Femur (tissue), 1 donor: ENCODE results near the gene ADCY2.

Experiments
- DNase-seq: peaks from one replicate; pipeline ENCODE4 v3.0.0-alpha.2; 2017

The ADCY2 gene

GRCh38 chr5:7795306-7795705 is 399.4 kb downstream of the ADCY2 start:
- no peak for DNase-seq

- no peak for DNase-seq
Observed at GRCh38 chr5:7801891-7802614, 406.1 kb downstream of the ADCY2 start.

GRCh38 chr5:7802855-7803254 is 406.9 kb downstream of the ADCY2 start:
- no peak for DNase-seq

- DNase-seq = no peak
Observed at GRCh38 chr5:7803937-7804336, 408.0 kb downstream of the ADCY2 start.

GRCh38 chr5:7805379-7805778 is 409.4 kb downstream of the ADCY2 start:
- DNase-seq = no peak

- DNase-seq = no peak
Observed at GRCh38 chr5:7808998-7809397, 413.1 kb downstream of the ADCY2 start.

- DNase-seq = no peak
Observed at GRCh38 chr5:7811715-7812114, 415.8 kb downstream of the ADCY2 start.

GRCh38 chr5:7813007-7813406 is 417.1 kb downstream of the ADCY2 start:
- DNase-seq = no peak

- no peak for DNase-seq
Observed at GRCh38 chr5:7813576-7813975, 417.6 kb downstream of the ADCY2 start.

- DNase-seq = no peak
Observed at GRCh38 chr5:7814816-7815215, 418.9 kb downstream of the ADCY2 start.

- DNase-seq = peak; percentile 87
Observed at GRCh38 chr5:7815892-7816534, 420.1 kb downstream of the ADCY2 start.

GRCh38 chr5:7816535-7816901 is 420.6 kb downstream of the ADCY2 start:
- DNase-seq = no peak

GRCh38 chr5:7822449-7822848 is 426.5 kb downstream of the ADCY2 start:
- DNase-seq = no peak

GRCh38 chr5:7823594-7823993 is 427.7 kb downstream of the ADCY2 start:
- DNase-seq = no peak

- no peak for DNase-seq
Observed at GRCh38 chr5:7824995-7825394, 429.1 kb downstream of the ADCY2 start.

GRCh38 chr5:7825630-7826029 is 429.7 kb downstream of the ADCY2 start:
- no peak for DNase-seq

GRCh38 chr5:7827610-7828009 is 431.7 kb downstream of the ADCY2 start:
- DNase-seq = no peak

- DNase-seq = no peak
Observed at GRCh38 chr5:7828269-7828668, 432.3 kb downstream of the ADCY2 start.

GRCh38 chr5:7834982-7835381 is 439.0 kb downstream of the ADCY2 start:
- DNase-seq = no peak

GRCh38 chr5:7837403-7837802 is 441.5 kb downstream of the ADCY2 start:
- DNase-seq = no peak

GRCh38 chr5:7842531-7842930 is 446.6 kb downstream of the ADCY2 start:
- no peak for DNase-seq

GRCh38 chr5:7844901-7845300 is 449.0 kb downstream of the ADCY2 start:
- DNase-seq = no peak

GRCh38 chr5:7845557-7845956 is 449.6 kb downstream of the ADCY2 start:
- DNase-seq = no peak

- DNase-seq = no peak
Observed at GRCh38 chr5:7846327-7846726, 450.4 kb downstream of the ADCY2 start.

- DNase-seq = no peak
Observed at GRCh38 chr5:7848296-7848695, 452.4 kb downstream of the ADCY2 start.
